K562 (cell line): ENCODE data around the gene TRNAU1AP. TPM values are rescaled to one million over a fixed set of nuclear protein-coding genes. Genes with fewer than 3 reads are reported as not detected.

Experiments used
- CLOCK ChIP-seq: fragments of 250-450 bp; sonication (Bioruptor Pico); IDR thresholded peaks from 2 replicates; pipeline ENCODE4 v1.4.0; 2020; ENCODE audit warnings: mild to moderate bottlenecking, moderate library complexity, borderline replicate concordance
- EHMT2 ChIP-seq: fragments of 450-650 bp; IDR thresholded peaks from 2 replicates; pipeline ENCODE4 v1.6.1; 2018; ENCODE audit warnings: antibody characterized with exemption
- EWSR1 ChIP-seq: fragments of 450-650 bp; IDR thresholded peaks from 2 replicates; pipeline ENCODE4 v1.6.1; 2018; ENCODE audit warnings: borderline replicate concordance, mild to moderate bottlenecking, low read depth, moderate library complexity; ENCODE audit not compliant: partially characterized antibody
- FOXK1 ChIP-seq: sonication (generic); formaldehyde crosslinking; IDR thresholded peaks from 2 replicates; pipeline ENCODE4 v1.8.0; 2022; ENCODE audit warnings: missing genetic modification reagents, mild to moderate bottlenecking, borderline replicate concordance
- HCFC1 ChIP-seq: IDR thresholded peaks from 2 replicates; pipeline ENCODE4 v1.6.1; 2012; ENCODE audit warnings: low read depth, low read length, improper control_type of control experiment
- POLR2H ChIP-seq: IDR thresholded peaks from 2 replicates; pipeline ENCODE4 v1.6.1; 2016; ENCODE audit warnings: missing genetic modification characterization, low read depth, mild to moderate bottlenecking, control low read depth, missing compliant biosample characterization, moderate library complexity
- POLR3G ChIP-seq: IDR thresholded peaks from 2 replicates; pipeline ENCODE4 v1.6.1; 2011; ENCODE audit not compliant: insufficient read length, insufficient replicate concordance; ENCODE audit errors: extremely low read depth
- PTRF ChIP-seq: fragments of 450-650 bp; IDR thresholded peaks from 2 replicates; pipeline ENCODE4 v1.6.1; 2016; ENCODE audit warnings: mild to moderate bottlenecking, missing genetic modification characterization, missing compliant biosample characterization
- RNF2 ChIP-seq: sonication (generic); IDR thresholded peaks from 2 replicates; pipeline ENCODE4 v1.6.1; 2016
- TSHZ1 ChIP-seq: fragments of 250-450 bp; sonication (Bioruptor Pico); IDR thresholded peaks from 2 replicates; pipeline ENCODE4 v1.4.0; 2020; ENCODE audit warnings: mild to moderate bottlenecking, moderate library complexity
- WHSC1 ChIP-seq: IDR thresholded peaks from one replicate; pipeline ENCODE4 v1.6.1; 2012; ENCODE audit warnings: low read length, control low read depth, inconsistent platforms
- ZFP1 ChIP-seq: fragments of 450-650 bp; formaldehyde crosslinking; IDR thresholded peaks from 2 replicates; pipeline ENCODE4 v1.4.0; 2020; ENCODE audit warnings: mild to moderate bottlenecking, mixed read lengths
- ZNF41 ChIP-seq: fragments of 250-450 bp; sonication (Bioruptor Pico); conservative IDR thresholded peaks from 2 replicates; pipeline ENCODE4 v1.4.0; 2020; ENCODE audit warnings: mild to moderate bottlenecking
- polyA plus RNA-seq, 8 experiments: library from polyadenylated mRNA; depleted of rRNA in 4 of 8; stranded (reverse) in 5 of 8; unstranded in 3 of 8; fragments of >200 nt; fragmentation: Nextera tagmentation in 2 of 8; fragmentation: Illumina TruSeq in 1 of 8; extraction: Ambion mirVana in 2 of 8; extraction: Trizol in 1 of 8; gene quantifications; 2 replicates each; pipeline versions ENCODE4 v1.2.1 to v1.2.3, GENCODE V29; 2011 to 2014; ENCODE audit warnings: inconsistent platforms in 1 of 8, missing spikeins in 1 of 8
- total RNA-seq, 7 experiments: library from RNA; depleted of rRNA in 6 of 7; stranded (reverse); fragments of >200 nt in 6 of 7; fragmentation: Illumina TruSeq in 2 of 7; extraction: Trizol in 2 of 7; gene quantifications; 2 replicates each; pipeline versions ENCODE4 v1.2.1 to v1.2.3, GENCODE V29; 2011 to 2021; ENCODE audit warnings: low replicate concordance in 1 of 7
- TF ChIP-seq, protein P1 (sequence below): fragments of 450-650 bp; IDR thresholded peaks from 2 replicates; pipeline ENCODE4 v1.6.1; 2016; ENCODE audit warnings: low read depth

TRNAU1AP gene
- total and polyA plus RNA-seq, 9 of the 15 experiments (the other 6 are each of a cell fraction or from before 2014, with no cell fraction given): 34.9 to 110 (median 46.3) TPM

DNA sequence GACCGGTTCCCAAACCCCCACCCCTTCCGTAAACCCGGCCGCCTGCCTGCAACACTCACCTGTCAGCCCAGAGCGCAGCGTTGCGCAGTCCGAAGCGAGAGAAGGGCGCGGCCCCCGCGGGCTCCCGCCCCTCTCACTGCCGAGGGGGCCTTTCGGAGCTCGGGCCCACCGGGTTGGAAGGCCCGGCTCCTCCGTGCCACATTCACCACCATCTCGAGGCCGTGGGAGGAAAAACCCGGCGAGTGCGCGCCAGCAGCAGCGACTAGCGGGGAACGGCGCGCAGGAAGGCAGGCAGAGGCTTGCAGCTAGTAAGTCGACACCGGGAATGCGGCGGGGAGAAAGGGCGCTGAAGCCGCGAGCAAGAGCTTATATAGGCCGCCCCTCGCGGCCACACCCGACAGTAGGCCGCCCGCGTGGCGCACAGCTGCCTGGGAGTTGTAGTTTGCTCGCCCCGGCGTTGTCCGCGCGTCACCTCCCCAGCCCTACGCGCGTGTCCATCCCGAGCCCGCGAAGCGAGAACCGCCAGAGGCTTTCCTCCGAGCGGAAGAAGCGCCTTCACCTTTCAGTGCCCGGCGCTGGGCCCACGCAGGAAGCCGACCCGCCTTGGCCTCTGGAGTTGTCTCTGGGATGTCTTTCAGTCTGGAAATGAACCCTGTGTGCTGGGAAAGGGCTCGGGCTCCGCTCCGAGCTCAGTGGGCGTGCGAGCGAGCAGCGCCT lies 28.8 kb downstream of the TRNAU1AP start (continued):
- TF ChIP-seq, protein P1, sequence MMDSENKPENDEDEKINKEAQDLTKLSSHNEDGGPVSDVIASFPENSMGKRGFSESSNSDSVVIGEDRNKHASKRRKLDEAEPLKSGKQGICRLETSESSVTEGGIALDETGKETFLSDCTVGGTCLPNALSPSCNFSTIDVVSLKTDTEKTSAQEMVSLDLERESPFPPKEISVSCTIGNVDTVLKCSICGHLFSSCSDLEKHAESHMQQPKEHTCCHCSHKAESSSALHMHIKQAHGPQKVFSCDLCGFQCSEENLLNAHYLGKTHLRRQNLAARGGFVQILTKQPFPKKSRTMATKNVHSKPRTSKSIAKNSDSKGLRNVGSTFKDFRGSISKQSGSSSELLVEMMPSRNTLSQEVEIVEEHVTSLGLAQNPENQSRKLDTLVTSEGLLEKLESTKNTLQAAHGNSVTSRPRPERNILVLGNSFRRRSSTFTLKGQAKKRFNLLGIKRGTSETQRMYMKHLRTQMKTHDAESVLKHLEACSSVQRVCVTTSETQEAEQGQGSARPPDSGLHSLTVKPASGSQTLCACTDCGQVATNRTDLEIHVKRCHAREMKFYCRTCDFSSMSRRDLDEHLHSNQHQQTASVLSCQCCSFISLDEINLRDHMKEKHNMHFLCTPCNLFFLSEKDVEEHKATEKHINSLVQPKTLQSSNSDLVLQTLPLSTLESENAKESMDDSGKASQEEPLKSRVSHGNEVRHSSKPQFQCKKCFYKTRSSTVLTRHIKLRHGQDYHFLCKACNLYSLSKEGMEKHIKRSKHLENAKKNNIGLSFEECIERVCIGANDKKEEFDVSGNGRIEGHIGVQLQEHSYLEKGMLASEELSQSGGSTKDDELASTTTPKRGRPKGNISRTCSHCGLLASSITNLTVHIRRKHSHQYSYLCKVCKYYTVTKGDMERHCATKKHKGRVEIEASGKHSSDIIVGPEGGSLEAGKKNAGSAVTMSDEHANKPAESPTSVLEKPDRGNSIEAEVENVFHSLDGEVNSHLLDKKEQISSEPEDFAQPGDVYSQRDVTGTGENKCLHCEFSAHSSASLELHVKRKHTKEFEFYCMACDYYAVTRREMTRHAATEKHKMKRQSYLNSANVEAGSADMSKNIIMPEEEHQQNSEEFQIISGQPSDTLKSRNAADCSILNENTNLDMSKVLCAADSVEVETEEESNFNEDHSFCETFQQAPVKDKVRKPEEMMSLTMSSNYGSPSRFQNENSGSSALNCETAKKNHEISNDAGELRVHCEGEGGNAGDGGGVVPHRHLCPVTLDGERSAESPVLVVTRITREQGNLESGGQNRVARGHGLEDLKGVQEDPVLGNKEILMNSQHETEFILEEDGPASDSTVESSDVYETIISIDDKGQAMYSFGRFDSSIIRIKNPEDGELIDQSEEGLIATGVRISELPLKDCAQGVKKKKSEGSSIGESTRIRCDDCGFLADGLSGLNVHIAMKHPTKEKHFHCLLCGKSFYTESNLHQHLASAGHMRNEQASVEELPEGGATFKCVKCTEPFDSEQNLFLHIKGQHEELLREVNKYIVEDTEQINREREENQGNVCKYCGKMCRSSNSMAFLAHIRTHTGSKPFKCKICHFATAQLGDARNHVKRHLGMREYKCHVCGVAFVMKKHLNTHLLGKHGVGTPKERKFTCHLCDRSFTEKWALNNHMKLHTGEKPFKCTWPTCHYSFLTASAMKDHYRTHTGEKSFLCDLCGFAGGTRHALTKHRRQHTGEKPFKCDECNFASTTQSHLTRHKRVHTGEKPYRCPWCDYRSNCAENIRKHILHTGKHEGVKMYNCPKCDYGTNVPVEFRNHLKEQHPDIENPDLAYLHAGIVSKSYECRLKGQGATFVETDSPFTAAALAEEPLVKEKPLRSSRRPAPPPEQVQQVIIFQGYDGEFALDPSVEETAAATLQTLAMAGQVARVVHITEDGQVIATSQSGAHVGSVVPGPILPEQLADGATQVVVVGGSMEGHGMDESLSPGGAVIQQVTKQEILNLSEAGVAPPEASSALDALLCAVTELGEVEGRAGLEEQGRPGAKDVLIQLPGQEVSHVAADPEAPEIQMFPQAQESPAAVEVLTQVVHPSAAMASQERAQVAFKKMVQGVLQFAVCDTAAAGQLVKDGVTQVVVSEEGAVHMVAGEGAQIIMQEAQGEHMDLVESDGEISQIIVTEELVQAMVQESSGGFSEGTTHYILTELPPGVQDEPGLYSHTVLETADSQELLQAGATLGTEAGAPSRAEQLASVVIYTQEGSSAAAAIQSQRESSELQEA: no peak
- TF ChIP-seq EWSR1: no peak
- 0 out of 2 replicates have a peak, but pooled peaks have one; percentile 15 for TF ChIP-seq ZNF41
- TF ChIP-seq HCFC1: peak; percentile 100
- peak; percentile 46 for TF ChIP-seq FOXK1 (CRISPR knock-in tag)
- TF ChIP-seq ZFP1: no peak
- peak; percentile 95 for TF ChIP-seq RNF2
- TF ChIP-seq TSHZ1 (CRISPR knock-in tag): no peak
- no peak for TF ChIP-seq PTRF (tag)
- TF ChIP-seq POLR3G: no peak
- no peak for TF ChIP-seq EHMT2
- TF ChIP-seq CLOCK: no peak
- TF ChIP-seq POLR2H (tag): peak; percentile 99
- TF ChIP-seq WHSC1: no peak
